ENCODE data around the gene FNDC7.
"Not testable (repeated sequence)": the region's sequence is repeated elsewhere in the genome, so short reads cannot be mapped to it uniquely, and the experiment has no call there.

FNDC7 gene

GRCh38 chr1:108692724-108693655 lies 19.7 kb upstream of the FNDC7 start:
- in situ Hi-C loops (cut with HindIII; ENCODE audit: low pct_ligation_motif_present, low pct_unique_long_range_greater_than_20kb, low sequenced_read_pairs) = no loop called here
- peak; percentile 67 for DNase-seq

- DNase-seq = no peak
- in situ Hi-C loops (cut with HindIII; ENCODE audit: low pct_ligation_motif_present, low pct_unique_long_range_greater_than_20kb, low sequenced_read_pairs) = no loop called here
These were observed 17.2 kb upstream of the FNDC7 start for GRCh38 chr1:108695535-108695934.

- no peak for DNase-seq
- in situ Hi-C loops (cut with HindIII; ENCODE audit: low pct_ligation_motif_present, low pct_unique_long_range_greater_than_20kb, low sequenced_read_pairs) = no loop called here
These were observed 13.1 kb upstream of the FNDC7 start for GRCh38 chr1:108699375-108700332.

GRCh38 chr1:108701176-108701849 lies 11.4 kb upstream of the FNDC7 start:
- no peak for DNase-seq
- in situ Hi-C loops (cut with HindIII; ENCODE audit: low pct_ligation_motif_present, low pct_unique_long_range_greater_than_20kb, low sequenced_read_pairs) = no loop called here

GRCh38 chr1:108702109-108702508 lies 10.6 kb upstream of the FNDC7 start:
- in situ Hi-C loops (cut with HindIII; ENCODE audit: low pct_ligation_motif_present, low pct_unique_long_range_greater_than_20kb, low sequenced_read_pairs); DNase-seq: not testable (repeated sequence)

GRCh38 chr1:108703939-108704338 lies 8.8 kb upstream of the FNDC7 start:
- in situ Hi-C loops (cut with HindIII; ENCODE audit: low pct_ligation_motif_present, low pct_unique_long_range_greater_than_20kb, low sequenced_read_pairs) = no loop called here
- DNase-seq = no peak

GRCh38 chr1:108704496-108704895 lies 8.2 kb upstream of the FNDC7 start:
- peak; percentile 5 for DNase-seq
- in situ Hi-C loops (cut with HindIII; ENCODE audit: low pct_ligation_motif_present, low pct_unique_long_range_greater_than_20kb, low sequenced_read_pairs) = no loop called here

GRCh38 chr1:108706643-108707042 lies 6.1 kb upstream of the FNDC7 start:
- no peak for DNase-seq
- in situ Hi-C loops (cut with HindIII; ENCODE audit: low pct_ligation_motif_present, low pct_unique_long_range_greater_than_20kb, low sequenced_read_pairs) = no loop called here

- peak; percentile 23 for DNase-seq
- in situ Hi-C loops (cut with HindIII; ENCODE audit: low pct_ligation_motif_present, low pct_unique_long_range_greater_than_20kb, low sequenced_read_pairs) = no loop called here
These were observed 3.7 kb upstream of the FNDC7 start for GRCh38 chr1:108708691-108709660.

- in situ Hi-C loops (cut with HindIII; ENCODE audit: low pct_ligation_motif_present, low pct_unique_long_range_greater_than_20kb, low sequenced_read_pairs) = no loop called here
These were observed 3.2 kb downstream of the FNDC7 start for GRCh38 chr1:108715932-108716331.

GRCh38 chr1:108716437-108717230 lies 3.9 kb downstream of the FNDC7 start:
- DNase-seq = no peak
- in situ Hi-C loops (cut with HindIII; ENCODE audit: low pct_ligation_motif_present, low pct_unique_long_range_greater_than_20kb, low sequenced_read_pairs) = no loop called here

More at GRCh38 chr1:108715932-108716331, 3.2 kb downstream of the FNDC7 start:
- DNase-seq = no peak

- no peak for DNase-seq
- in situ Hi-C loops (cut with HindIII; ENCODE audit: low pct_ligation_motif_present, low pct_unique_long_range_greater_than_20kb, low sequenced_read_pairs) = no loop called here
These were observed 5.1 kb downstream of the FNDC7 start for GRCh38 chr1:108717774-108718316.

- in situ Hi-C loops (cut with HindIII; ENCODE audit: low pct_ligation_motif_present, low pct_unique_long_range_greater_than_20kb, low sequenced_read_pairs) = no loop called here
- DNase-seq = no peak
These were observed 6.4 kb downstream of the FNDC7 start for GRCh38 chr1:108718927-108719655.

- DNase-seq = peak; percentile 80
These were observed 7.1 kb downstream of the FNDC7 start for GRCh38 chr1:108719656-108720435.

GRCh38 chr1:108722292-108722691 lies 9.6 kb downstream of the FNDC7 start:
- in situ Hi-C loops (cut with HindIII; ENCODE audit: low pct_ligation_motif_present, low pct_unique_long_range_greater_than_20kb, low sequenced_read_pairs) = no loop called here
- no peak for DNase-seq

More at GRCh38 chr1:108719656-108720435, 7.1 kb downstream of the FNDC7 start:
- in situ Hi-C loops (cut with HindIII; ENCODE audit: low pct_ligation_motif_present, low pct_unique_long_range_greater_than_20kb, low sequenced_read_pairs) = no loop called here

Measured in ACHN (cell line).